WERI-Rb-1 (cell line): Measurements from ENCODE around the gene KCNH1.

ENCODE experiments used
- DNase-seq: peaks from one replicate; pipeline ENCODE4 v3.0.0-alpha.2; 2020
- H3K27ac ChIP-seq: fragments of 250-450 bp; sonication (Bioruptor Pico); 2 replicates; pipeline ENCODE4 v1.5.1; 2020; ENCODE audit warnings: mild to moderate bottlenecking, moderate library complexity
- H3K27me3 ChIP-seq: fragments of 250-450 bp; sonication (Bioruptor Pico); 2 replicates; pipeline ENCODE4 v1.5.1; 2021; ENCODE audit warnings: mild to moderate bottlenecking, low read depth, moderate library complexity; ENCODE audit not compliant: insufficient read depth, severe bottlenecking
- H3K36me3 ChIP-seq: fragments of 250-450 bp; sonication (Bioruptor Pico); 2 replicates; pipeline ENCODE4 v1.5.1; 2020; ENCODE audit warnings: mild to moderate bottlenecking, moderate library complexity
- H3K4me3 ChIP-seq: 2 replicates; pipeline ENCODE4 v1.5.1; 2011; ENCODE audit warnings: low read depth, mild to moderate bottlenecking, control low read depth, low read length
- H3K9me3 ChIP-seq: fragments of 250-450 bp; sonication (Bioruptor Pico); 2 replicates; pipeline ENCODE4 v1.5.1; 2021; ENCODE audit warnings: mild to moderate bottlenecking, moderate library complexity; ENCODE audit not compliant: severe bottlenecking
- TF ChIP-seq, protein P1 (sequence below): IDR thresholded peaks from 2 replicates; pipeline ENCODE4 v1.5.1; 2011; ENCODE audit warnings: low read depth, mild to moderate bottlenecking, control low read depth, inconsistent platforms, low read length

The KCNH1 gene

DNA sequence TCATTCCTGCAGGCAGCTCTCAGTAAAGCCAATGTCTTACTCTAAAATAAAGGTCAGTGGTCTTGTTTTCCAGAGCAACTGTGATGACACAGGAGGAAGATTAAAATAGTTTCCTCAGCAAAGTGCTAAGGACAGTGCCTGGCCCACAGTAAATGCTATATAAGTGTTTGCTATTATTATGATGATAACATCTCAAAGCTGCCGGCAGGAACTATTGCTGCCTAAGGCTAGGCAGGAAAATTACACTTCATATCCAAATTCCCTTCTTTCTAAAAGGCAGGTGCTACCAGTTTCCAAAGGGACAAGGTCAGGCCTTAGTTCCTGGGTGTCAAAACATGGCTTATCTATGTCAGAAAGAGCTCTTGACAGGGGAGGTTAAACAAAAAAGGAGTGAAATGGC lies 403.9 kb downstream of the KCNH1 start:
- TF ChIP-seq, protein P1, sequence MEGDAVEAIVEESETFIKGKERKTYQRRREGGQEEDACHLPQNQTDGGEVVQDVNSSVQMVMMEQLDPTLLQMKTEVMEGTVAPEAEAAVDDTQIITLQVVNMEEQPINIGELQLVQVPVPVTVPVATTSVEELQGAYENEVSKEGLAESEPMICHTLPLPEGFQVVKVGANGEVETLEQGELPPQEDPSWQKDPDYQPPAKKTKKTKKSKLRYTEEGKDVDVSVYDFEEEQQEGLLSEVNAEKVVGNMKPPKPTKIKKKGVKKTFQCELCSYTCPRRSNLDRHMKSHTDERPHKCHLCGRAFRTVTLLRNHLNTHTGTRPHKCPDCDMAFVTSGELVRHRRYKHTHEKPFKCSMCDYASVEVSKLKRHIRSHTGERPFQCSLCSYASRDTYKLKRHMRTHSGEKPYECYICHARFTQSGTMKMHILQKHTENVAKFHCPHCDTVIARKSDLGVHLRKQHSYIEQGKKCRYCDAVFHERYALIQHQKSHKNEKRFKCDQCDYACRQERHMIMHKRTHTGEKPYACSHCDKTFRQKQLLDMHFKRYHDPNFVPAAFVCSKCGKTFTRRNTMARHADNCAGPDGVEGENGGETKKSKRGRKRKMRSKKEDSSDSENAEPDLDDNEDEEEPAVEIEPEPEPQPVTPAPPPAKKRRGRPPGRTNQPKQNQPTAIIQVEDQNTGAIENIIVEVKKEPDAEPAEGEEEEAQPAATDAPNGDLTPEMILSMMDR = no peak
- Histone ChIP-seq H3K4me3 (no peak overlapping the region), H3K9me3 (no peaks in the 10 kb centered on the region), H3K27me3 (no peaks in the 10 kb centered on the region), H3K27ac (no peak overlapping the region), H3K36me3 (no peaks in the 10 kb centered on the region)
- DNase-seq = no peak

DNA sequence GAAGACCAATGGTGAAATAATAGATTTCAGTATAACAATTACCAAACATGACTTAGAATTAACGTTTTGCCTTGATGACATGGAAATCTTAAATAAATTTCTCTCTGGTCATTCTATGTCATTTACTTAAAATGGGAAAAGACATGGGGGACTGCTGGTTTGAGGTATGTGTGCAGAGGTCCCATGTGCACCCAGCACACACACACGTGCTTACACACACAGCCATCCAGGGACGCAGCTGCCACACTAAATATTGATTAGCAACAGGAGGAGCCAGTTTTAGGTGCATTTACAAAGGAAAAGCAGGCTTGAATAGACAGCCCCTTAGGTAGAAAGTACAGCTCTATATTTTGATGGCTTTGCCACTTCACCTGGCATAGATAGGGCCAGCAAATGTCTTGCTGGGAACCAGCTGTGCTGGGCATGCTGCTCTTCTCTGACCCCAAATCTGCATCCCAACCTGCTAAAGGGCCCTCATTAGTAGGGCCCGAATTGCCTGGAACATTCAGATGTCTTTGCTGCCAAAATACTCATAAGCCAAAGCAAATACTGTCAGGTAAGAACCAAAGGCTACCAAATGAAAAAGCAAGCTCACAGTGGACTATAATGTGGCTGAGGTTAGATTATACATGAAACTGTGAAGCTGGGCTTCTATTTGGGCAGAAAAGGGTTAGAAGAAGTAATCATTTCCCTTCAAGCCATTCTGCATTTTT lies 405.4 kb downstream of the KCNH1 start:
- H3K4me3 ChIP-seq = no peak overlapping the region
- H3K27me3 ChIP-seq = no peaks in the 10 kb centered on the region
- H3K9me3 ChIP-seq = no peaks in the 10 kb centered on the region
- no peaks in the 10 kb centered on the region for H3K36me3 ChIP-seq
- TF ChIP-seq, protein P1 = no peak
- H3K27ac ChIP-seq = no peak overlapping the region
- DNase-seq = no peak

DNA sequence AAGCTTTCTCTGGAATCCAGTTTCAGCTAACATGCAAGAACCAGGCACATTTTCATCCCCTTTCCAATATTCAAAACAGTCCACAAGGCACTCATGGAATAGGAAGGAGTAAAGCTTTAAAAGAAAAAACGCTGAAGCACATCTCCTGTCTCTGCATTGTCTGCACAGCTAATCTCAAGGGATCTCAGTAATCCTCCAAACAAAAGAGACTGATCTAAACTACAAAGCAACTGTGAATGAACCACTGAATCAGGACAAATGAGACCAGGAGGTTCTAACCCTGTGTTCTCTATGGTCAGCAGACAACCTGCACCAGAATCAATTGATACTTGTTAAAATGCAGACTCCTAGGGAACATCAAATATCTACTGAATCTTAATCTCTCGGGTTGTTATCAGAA lies 406.2 kb downstream of the KCNH1 start:
- TF ChIP-seq, protein P1 = no peak
- H3K4me3 ChIP-seq = no peak overlapping the region
- no peaks in the 10 kb centered on the region for H3K27me3 ChIP-seq
- no peaks in the 10 kb centered on the region for H3K36me3 ChIP-seq
- DNase-seq = no peak
- peak overlapping the region; percentile 1 for H3K27ac ChIP-seq
- no peaks in the 10 kb centered on the region for H3K9me3 ChIP-seq

DNA sequence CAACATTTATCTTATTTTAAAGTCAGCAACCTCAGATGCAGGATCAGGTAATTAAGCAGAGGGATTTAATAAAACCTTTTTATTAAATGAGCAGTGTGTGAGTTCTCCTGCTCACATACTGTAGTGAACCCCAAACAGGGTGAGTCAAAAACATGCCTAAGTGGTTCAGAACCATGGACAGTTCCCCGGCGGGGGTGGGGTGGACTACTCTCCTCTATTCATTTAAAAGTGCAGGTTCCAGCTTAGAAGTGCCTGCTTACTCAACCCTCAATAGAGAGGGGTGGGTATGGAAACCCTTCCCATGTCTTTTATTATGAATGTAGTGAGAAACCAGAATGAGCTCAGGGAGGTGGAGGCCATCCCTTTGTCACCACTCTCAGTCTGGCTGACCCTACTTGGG lies 407.3 kb downstream of the KCNH1 start:
- Histone ChIP-seq H3K9me3 (no peaks in the 10 kb centered on the region), H3K4me3 (no peak overlapping the region), H3K27me3 (no peaks in the 10 kb centered on the region), H3K36me3 (no peaks in the 10 kb centered on the region), H3K27ac (no peak overlapping the region)
- DNase-seq = no peak
- TF ChIP-seq, protein P1 = no peak

DNA sequence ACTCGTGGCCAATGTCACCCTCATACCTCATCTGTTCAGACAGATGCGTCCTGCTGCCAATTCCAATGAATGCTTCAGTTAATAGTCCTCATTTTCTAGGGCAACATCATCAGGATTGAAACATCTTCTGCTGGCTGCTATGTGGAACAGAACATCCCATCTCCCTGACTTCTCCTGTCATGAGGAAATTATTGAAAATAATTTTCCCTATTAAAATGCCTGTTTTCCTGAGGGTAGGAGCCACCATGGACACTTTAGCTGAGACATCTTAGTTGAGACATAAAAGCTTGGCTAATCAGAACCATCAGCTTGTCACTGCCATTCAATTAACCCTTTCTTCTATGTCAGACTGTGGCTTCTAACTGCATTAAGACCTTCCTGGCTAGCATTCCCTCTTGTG lies 409.2 kb downstream of the KCNH1 start:
- DNase-seq = no peak
- TF ChIP-seq, protein P1 = no peak
- no peak overlapping the region for H3K4me3 ChIP-seq
- no peaks in the 10 kb centered on the region for H3K27me3 ChIP-seq
- H3K36me3 ChIP-seq = no peaks in the 10 kb centered on the region
- H3K27ac ChIP-seq = no peak overlapping the region
- H3K9me3 ChIP-seq = no peaks in the 10 kb centered on the region

DNA sequence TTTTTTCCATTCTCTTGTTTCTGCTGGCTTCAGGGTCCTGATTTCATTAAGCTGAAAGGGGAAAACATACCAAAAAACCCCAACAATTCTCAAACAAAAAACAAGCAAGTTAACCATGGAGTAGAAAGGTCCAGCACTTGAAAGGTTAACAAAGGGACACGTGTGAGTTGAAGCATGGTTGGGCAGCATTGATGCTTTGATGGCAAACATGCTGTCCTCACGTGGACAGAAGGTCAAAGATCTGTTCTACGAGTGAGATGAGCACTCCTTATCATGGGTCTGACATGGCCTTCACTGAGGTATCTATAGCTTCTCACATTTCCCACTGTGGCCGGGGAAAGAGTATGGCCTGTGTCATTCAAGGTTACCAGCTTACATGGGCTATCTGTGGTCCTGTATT lies 410.3 kb downstream of the KCNH1 start:
- Histone ChIP-seq H3K27me3 (no peaks in the 10 kb centered on the region), H3K4me3 (no peak overlapping the region), H3K9me3 (no peaks in the 10 kb centered on the region), H3K27ac (no peak overlapping the region), H3K36me3 (no peaks in the 10 kb centered on the region)
- no peak for DNase-seq
- TF ChIP-seq, protein P1 = no peak
